Mesodermal cell (in vitro differentiated cells): Measurements from ENCODE around the gene CNPY3.

Experiments
- H3K27ac ChIP-seq: 2 replicates; pipeline ENCODE4 v1.7.0; 2013; ENCODE audit warnings: mild to moderate bottlenecking, low read depth, low read length, moderate library complexity; ENCODE audit not compliant: severe bottlenecking
- H3K36me3 ChIP-seq: 2 replicates; pipeline ENCODE4 v1.7.1; 2013; ENCODE audit warnings: mild to moderate bottlenecking, low read length, moderate library complexity; ENCODE audit not compliant: control insufficient read depth, insufficient read depth
- H3K4me1 ChIP-seq: one replicate; pipeline ENCODE4 v1.7.1; 2013; ENCODE audit warnings: mild to moderate bottlenecking, low read length; ENCODE audit not compliant: insufficient read depth, control insufficient read depth, poor library complexity, severe bottlenecking
- H3K4me3 ChIP-seq: 2 replicates; pipeline ENCODE4 v1.7.0; 2013; ENCODE audit warnings: low read length, control low read depth, mild to moderate bottlenecking; ENCODE audit not compliant: insufficient read depth, poor library complexity, severe bottlenecking; ENCODE audit errors: extremely low read depth
- H3K9me3 ChIP-seq: 2 replicates; pipeline ENCODE4 v1.7.1; 2013; ENCODE audit warnings: mild to moderate bottlenecking, low read length, moderate library complexity; ENCODE audit not compliant: control insufficient read depth
- WGBS, 2 experiments: methylation state at CpG; one replicate each; pipeline ENCODE4 v1.1.5; 2013; ENCODE audit warnings: missing lambda C conversion rate in 2 of 2; ENCODE audit not compliant: insufficient coverage in 2 of 2; 5-methylcytosine and 5-hydroxymethylcytosine counted together

CNPY3 gene

DNA sequence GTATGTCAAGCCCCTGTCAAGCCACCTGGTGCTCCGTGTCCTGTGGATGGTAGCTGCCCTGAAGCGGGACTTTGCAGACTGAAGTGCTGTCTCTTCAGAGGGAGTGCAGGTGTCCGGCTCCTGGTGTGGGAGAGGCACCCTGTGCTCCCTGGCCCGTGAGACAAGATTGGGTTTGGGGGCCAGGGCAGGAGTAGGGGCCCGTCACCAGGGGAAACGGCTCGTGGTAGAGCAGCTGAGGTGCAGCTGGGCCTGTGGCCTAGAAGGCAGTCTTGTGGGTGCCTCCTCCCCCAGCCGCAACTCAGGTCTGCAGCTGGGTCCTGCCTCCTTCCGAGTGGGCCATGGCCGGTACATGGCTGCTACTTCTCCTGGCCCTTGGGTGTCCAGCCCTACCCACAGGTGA is 13.5 kb upstream of the CNPY3 start, which contains the start of gene PTCRA:
PTCRA (plus strand) TSS at position 322 of the 400 bp plus-strand sequence; CDS start at position 339, 17 bp downstream.
- no peaks in the 10 kb centered on the region for H3K9me3 ChIP-seq
- H3K4me1 ChIP-seq: no peaks in the 10 kb centered on the region
- 95 to 97% methylated on average over 8 to 9 of the region's 10 CpGs for WGBS, 2 experiments
- H3K27ac ChIP-seq: no peak within 1 kb of the TSS
- no peaks in the 10 kb centered on the region for H3K36me3 ChIP-seq
- H3K4me3 ChIP-seq: no peak within 1 kb of the TSS

DNA sequence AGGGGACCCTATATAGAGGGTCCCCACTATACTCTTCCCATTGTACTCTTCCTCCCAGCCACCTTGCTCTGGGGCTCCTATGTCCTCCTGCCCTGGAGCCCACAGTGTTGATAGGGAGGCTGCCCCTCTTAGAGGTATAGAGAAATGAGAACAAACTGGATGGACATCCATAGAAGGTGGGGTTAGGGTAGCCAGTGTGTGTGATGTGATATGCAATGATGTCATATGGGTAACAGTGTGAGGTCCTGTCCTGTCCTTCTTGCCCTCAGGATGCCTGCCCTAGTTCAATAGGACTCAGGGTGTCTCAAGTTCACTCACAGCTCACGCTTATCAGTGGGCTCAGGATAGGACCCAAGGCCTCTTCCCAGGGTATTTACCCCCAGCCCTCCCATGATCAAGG is 13.0 kb upstream of the CNPY3 start:
- WGBS, 2 experiments: 100% methylated on average over 1 of the region's 1 CpG
- no peaks in the 10 kb centered on the region for H3K36me3 ChIP-seq
- H3K9me3 ChIP-seq: no peaks in the 10 kb centered on the region
- no peak overlapping the region for H3K4me3 ChIP-seq
- no peak overlapping the region for H3K27ac ChIP-seq
- H3K4me1 ChIP-seq: no peaks in the 10 kb centered on the region

DNA sequence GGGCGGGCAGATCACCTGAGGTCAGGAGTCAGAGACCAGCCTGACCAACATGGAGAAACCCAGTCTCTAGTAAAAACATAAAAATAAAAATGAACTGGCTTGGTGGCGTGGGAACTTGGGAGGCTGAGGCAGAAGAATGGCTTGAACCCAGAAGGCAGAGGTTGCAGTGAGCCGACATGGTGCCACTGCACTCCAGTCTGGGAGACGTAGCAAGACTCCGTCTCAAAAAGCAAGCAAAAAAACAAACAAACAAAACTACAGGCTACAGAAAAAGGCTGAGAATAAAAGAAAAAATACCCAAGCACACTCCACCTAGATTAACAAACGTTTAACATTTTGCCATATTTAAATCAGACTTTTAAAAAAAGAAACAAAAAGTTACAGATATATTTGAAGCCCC is 7.5 kb upstream of the CNPY3 start:
- no peaks in the 10 kb centered on the region for H3K9me3 ChIP-seq
- no peak overlapping the region for H3K27ac ChIP-seq
- no peak overlapping the region for H3K4me3 ChIP-seq
- WGBS, 2 experiments: 85 to 92% methylated on average over 4 to 5 of the region's 6 CpGs
- H3K36me3 ChIP-seq: no peaks in the 10 kb centered on the region
- peaks cover 18% of the 10 kb centered on the region for H3K4me1 ChIP-seq

DNA sequence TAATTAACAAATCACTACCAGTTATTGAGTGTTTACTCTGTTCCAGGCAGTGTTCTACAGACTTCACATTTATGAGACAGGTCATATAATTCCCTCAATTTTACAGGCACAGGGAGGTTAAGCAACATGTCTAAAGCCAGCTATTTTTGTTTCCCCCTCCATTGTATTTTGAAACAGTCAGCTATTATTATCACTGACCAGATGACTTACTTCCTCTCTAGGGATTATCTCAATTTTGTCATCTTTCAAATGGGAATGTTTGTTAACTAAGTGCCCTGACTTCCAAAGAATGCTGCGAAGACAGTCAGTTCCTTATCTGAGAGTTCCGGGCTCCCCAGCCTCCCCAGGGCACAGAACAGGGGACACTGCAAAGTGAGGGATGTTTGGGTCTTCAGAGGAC is 5.6 kb upstream of the CNPY3 start:
- Histone ChIP-seq H3K4me1 (peaks cover 24% of the 10 kb centered on the region), H3K36me3 (no peaks in the 10 kb centered on the region)
- 66% methylated on average over 2 of the region's 2 CpGs; no CpG with 5 or more reads in 1 of the 2 experiments for WGBS, 2 experiments

DNA sequence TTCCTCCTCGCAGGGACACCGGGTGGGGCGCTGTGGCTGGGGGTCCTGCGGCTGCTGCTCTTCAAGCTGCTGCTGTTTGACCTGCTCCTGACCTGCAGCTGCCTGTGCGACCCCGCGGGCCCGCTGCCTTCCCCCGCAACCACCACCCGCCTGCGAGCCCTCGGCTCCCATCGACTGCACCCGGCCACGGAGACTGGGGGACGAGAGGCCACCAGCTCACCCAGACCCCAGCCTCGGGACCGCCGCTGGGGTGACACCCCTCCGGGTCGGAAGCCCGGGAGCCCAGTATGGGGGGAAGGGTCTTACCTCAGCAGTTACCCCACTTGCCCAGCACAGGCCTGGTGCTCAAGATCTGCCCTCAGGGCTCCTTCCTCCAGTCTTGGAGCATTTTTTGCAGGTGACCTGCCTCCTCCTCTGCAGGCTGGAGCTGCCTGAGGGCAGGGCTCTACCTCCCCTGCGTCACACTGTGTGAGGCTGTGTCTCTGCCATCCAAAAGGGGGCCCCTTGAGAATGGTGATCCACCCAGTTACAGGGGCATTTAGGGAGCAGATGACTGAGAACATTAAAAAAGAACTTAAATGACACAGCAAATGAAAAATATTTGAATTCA is 3.9 kb upstream of the CNPY3 start:
- Histone ChIP-seq H3K36me3 (no peaks in the 10 kb centered on the region), H3K4me3 (no peak overlapping the region), H3K4me1 (peaks cover 24% of the 10 kb centered on the region), H3K27ac (no peak overlapping the region), H3K9me3 (no peaks in the 10 kb centered on the region)
- 89 to 92% methylated on average over 17 to 23 of the region's 23 CpGs for WGBS, 2 experiments

More for the DNA sequence above, 5.6 kb upstream of the CNPY3 start:
- Histone ChIP-seq H3K9me3 (no peaks in the 10 kb centered on the region), H3K4me3 (no peak overlapping the region), H3K27ac (peak overlapping the region; percentile 29)

- Histone ChIP-seq H3K27ac (peak overlapping the region; percentile 94), H3K36me3 (peaks cover 33% of the 10 kb centered on the region), H3K4me1 (peaks cover 19% of the 10 kb centered on the region), H3K4me3 (peak overlapping the region; percentile 67), H3K9me3 (no peaks in the 10 kb centered on the region)
- WGBS, 2 experiments: 0% methylated on average over 6 to 13 of the region's 16 CpGs
Observed at GRCh38 chr6:42929821-42930360, 611 bp downstream of the CNPY3 start.

DNA sequence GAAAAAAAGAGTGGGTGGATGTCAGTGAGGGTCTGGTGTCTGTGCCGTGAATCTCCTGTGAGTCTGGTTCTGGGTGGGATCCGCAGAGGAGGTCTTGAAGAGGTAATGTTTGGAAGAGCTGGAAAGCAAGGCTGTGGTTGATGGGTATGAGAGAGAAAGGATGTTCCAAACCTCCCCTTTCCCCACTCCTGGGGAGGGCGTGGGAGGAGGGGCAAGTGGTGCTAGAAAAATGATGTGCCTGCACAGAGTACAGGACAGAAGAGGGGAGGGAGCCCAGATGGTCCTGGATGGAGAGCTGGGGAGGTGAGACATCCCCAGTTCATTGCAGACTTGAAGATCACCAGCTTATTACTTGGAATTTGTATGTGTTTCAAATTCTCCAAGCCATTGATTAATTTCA is 3.1 kb downstream of the CNPY3 start:
- peaks cover 15% of the 10 kb centered on the region for H3K4me1 ChIP-seq
- 86 to 100% methylated on average over 1 to 2 of the region's 3 CpGs for WGBS, 2 experiments
- H3K4me3 ChIP-seq: no peak overlapping the region

GRCh38 chr6:42933205-42933604 is 3.9 kb downstream of the CNPY3 start:
- no peaks in the 10 kb centered on the region for H3K9me3 ChIP-seq
- H3K27ac ChIP-seq: no peak overlapping the region
- 75 to 96% methylated on average over 1 to 3 of the region's 3 CpGs for whole genome bisulfite sequencing, 2 experiments
- H3K4me1 ChIP-seq: peaks cover 13% of the 10 kb centered on the region
- H3K4me3 ChIP-seq: no peak overlapping the region
- H3K36me3 ChIP-seq: peaks cover 66% of the 10 kb centered on the region

More for the DNA sequence above, 3.1 kb downstream of the CNPY3 start:
- Histone ChIP-seq H3K9me3 (no peaks in the 10 kb centered on the region), H3K27ac (no peak overlapping the region), H3K36me3 (peaks cover 58% of the 10 kb centered on the region)

- Histone ChIP-seq H3K4me3 (no peak overlapping the region), H3K36me3 (peaks cover 86% of the 10 kb centered on the region), H3K27ac (no peak overlapping the region), H3K9me3 (no peaks in the 10 kb centered on the region), H3K4me1 (peaks cover 8% of the 10 kb centered on the region)
- WGBS, 2 experiments: 100% methylated on average over 3 to 5 of the region's 7 CpGs
Observed at GRCh38 chr6:42935322-42935721, 6.0 kb downstream of the CNPY3 start.

DNA sequence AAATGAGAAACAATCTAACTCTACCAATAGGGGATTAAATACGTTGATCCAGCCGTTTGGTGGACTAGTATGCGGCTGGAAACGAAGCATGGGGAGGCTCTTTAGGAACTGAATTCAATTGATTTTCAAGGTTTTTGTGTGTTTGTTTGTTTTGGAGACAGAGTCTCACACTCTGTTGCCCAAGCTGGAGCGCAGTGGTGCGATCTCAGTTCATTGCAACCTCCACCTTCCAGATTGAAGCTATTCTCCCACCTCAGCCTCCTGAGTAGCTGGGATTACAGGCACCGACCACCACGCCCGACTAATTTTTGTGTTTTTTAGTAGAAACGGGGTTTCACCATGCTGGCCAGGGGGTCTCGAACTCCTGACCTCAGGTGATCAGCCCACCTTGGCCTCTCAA is 7.1 kb downstream of the CNPY3 start:
- Histone ChIP-seq H3K36me3 (peaks cover 94% of the 10 kb centered on the region), H3K27ac (no peak overlapping the region), H3K4me1 (peaks cover 5% of the 10 kb centered on the region), H3K4me3 (no peak overlapping the region), H3K9me3 (no peaks in the 10 kb centered on the region)
- 84 to 85% methylated on average over 7 of the region's 11 CpGs for WGBS, 2 experiments
